ENCODE measurements around the gene PHF11. TPM values are rescaled to one million over a fixed set of nuclear protein-coding genes. Genes with fewer than 3 reads are reported as not detected.
A peak's percentile ranks its signal among the peaks of the same experiment; 100 is the strongest.

The PHF11 gene
- total RNA-seq, 2 donors from 2014 or later: 39.3 to 51.1 TPM

- DNase-seq (ENCODE audit: low spot score) (no peak), ATAC-seq (ENCODE audit: insufficient number of reproducible peaks, low FRiP score, low read depth) (peak; percentile 65)
- Histone ChIP-seq H3K27me3 (replicated peaks; ENCODE audit: insufficient read depth) (no peaks in the 10 kb centered on the region), H3K4me1 (ENCODE audit: control insufficient read depth in 1 of 2, low read depth in 2 of 2) (peaks cover 4 to 17% of the 10 kb centered on the region in 2 donors), H3K36me3 (peaks cover 6% of the 10 kb centered on the region), H3K27ac (no peak overlapping the region), H3K9me3 (no peaks in the 10 kb centered on the region), H3K4me3 (no peak overlapping the region)
- no peak for TF ChIP-seq CTCF (IDR thresholded peaks at IDR 0.05)
Observed at GRCh38 chr13:49457221-49457620, 38.5 kb upstream of the PHF11 start.

DNA sequence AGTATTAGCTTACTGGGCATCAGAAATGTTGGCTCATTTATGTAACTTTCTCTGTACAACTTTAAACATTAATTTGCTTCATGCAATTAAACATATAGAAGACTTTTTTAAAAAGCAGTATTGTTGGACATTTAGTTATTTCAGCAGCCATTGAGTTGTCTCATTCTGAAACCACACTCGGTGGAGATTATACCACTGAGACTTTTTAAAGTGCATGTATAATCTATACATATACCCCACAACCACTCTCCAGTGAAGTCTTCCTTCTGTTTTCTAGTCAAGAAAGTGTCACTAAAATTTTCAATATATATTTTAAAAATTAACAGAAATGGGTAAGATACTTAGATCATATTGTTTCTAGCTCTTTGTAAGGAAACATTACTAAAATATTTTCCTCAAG, 36.2 kb upstream of the PHF11 start:
- no peak for TF ChIP-seq CTCF (IDR thresholded peaks at IDR 0.05)
- peaks cover 17% of the 10 kb centered on the region for H3K36me3 ChIP-seq
- ATAC-seq (ENCODE audit: insufficient number of reproducible peaks, low FRiP score, low read depth) (no peak), DNase-seq (ENCODE audit: low spot score) (no peak)
- H3K27ac ChIP-seq: no peak overlapping the region
- H3K4me1 ChIP-seq (ENCODE audit: control insufficient read depth in 1 of 2, low read depth in 2 of 2): peaks cover 4 to 17% of the 10 kb centered on the region in 2 donors
- no peak overlapping the region for H3K4me3 ChIP-seq
- H3K9me3 ChIP-seq: no peaks in the 10 kb centered on the region
- no peaks in the 10 kb centered on the region for H3K27me3 ChIP-seq (replicated peaks; ENCODE audit: insufficient read depth)

DNA sequence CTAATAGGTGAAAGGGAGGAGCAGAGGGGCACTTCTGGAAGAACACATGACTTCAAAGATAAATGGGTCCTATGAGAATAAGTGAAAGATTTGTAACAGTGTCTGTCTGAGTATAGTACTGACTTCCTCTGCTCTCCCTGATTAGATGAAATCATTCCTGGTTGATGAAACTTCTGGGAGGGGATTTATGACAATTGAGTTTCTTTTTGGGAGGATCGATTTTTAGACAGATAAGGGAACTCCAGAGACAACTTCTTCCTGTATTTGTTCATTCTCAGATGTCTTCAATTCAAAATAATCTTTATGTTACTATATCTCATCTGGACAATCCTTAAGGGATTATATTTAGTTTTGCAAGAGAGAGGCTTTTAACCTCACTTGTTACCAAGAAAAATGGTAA, 31.7 kb upstream of the PHF11 start:
- peaks cover 17% of the 10 kb centered on the region for H3K36me3 ChIP-seq
- ATAC-seq (ENCODE audit: insufficient number of reproducible peaks, low FRiP score, low read depth) (no peak), DNase-seq (ENCODE audit: low spot score) (no peak)
- no peak for TF ChIP-seq CTCF (IDR thresholded peaks at IDR 0.05)
- H3K4me1 ChIP-seq (ENCODE audit: control insufficient read depth in 1 of 2, low read depth in 2 of 2): no peaks in the 10 kb centered on the region
- H3K9me3 ChIP-seq: no peaks in the 10 kb centered on the region
- H3K27ac ChIP-seq: no peak overlapping the region
- no peaks in the 10 kb centered on the region for H3K27me3 ChIP-seq (replicated peaks; ENCODE audit: insufficient read depth)
- no peak overlapping the region for H3K4me3 ChIP-seq

GRCh38 chr13:49464621-49465325, 31.0 kb upstream of the PHF11 start:
- TF ChIP-seq CTCF (IDR thresholded peaks at IDR 0.05): no peak
- Histone ChIP-seq H3K27me3 (replicated peaks; ENCODE audit: insufficient read depth) (no peaks in the 10 kb centered on the region), H3K4me1 (ENCODE audit: control insufficient read depth in 1 of 2, low read depth in 2 of 2) (no peaks in the 10 kb centered on the region), H3K27ac (no peak overlapping the region), H3K4me3 (no peak overlapping the region), H3K9me3 (no peaks in the 10 kb centered on the region), H3K36me3 (peaks cover 17% of the 10 kb centered on the region)
- ATAC-seq (ENCODE audit: insufficient number of reproducible peaks, low FRiP score, low read depth) (no peak), DNase-seq (ENCODE audit: low spot score) (no peak)

DNA sequence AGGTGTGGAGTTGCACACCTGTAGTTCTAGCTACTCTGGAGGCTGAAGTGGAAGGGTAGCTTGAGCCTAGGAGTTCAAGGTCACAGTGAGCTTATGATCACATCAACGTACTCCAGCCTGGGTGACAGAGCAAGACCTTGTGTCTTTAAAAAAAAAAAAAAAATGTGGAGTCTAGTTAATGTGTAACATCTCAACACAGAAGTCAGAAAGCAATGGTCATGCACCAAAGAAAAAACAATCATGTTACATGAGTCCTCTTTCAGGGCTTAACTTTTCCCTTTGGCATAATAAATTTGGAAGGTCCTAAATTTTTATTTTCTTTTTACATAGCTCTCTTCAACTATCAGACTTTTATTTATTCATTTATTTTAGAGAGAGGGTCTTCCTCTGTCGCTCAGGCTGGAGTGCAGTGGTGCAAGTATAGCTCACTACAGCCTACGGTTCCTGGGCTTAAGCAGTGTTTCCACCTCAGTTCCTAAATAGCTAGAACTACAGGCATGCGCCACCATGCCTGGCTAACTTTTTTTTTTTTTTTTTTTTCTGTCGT, 29.4 kb upstream of the PHF11 start:
- ATAC-seq (ENCODE audit: insufficient number of reproducible peaks, low FRiP score, low read depth): no peak
- H3K36me3 ChIP-seq: peaks cover 12% of the 10 kb centered on the region

More for the DNA sequence above, 29.4 kb upstream of the PHF11 start:
- Histone ChIP-seq H3K4me3 (no peak overlapping the region), H3K9me3 (no peaks in the 10 kb centered on the region), H3K27me3 (replicated peaks; ENCODE audit: insufficient read depth) (no peaks in the 10 kb centered on the region), H3K27ac (no peak overlapping the region), H3K4me1 (ENCODE audit: control insufficient read depth in 1 of 2, low read depth in 2 of 2) (no peaks in the 10 kb centered on the region)
- no peak for DNase-seq (ENCODE audit: low spot score)
- no peak for TF ChIP-seq CTCF (IDR thresholded peaks at IDR 0.05)

Data from thoracic aorta (tissue), 2 donors.